HCT116 (cell line): ENCODE results near the gene PLK1. TPM values are rescaled to one million over a fixed set of nuclear protein-coding genes. Genes with fewer than 3 reads are reported as not detected.

Source experiments
- ATAC-seq: fragments of 200-7000 bp; cut with Tn5 transposase; 2 replicates; pipeline ENCODE4 v1.9.1; 2020; ENCODE audit warnings: mild to moderate bottlenecking, moderate library complexity
- BruUV-seq: library from RNA; stranded (reverse); fragments of 400-500 nt; replicated peaks from 2 replicates; lab custom pipeline; 2021; lab: Mats Ljungman, UMichigan
- CTCF ChIA-PET: fragments of 300-600 bp; sonication (Branson Sonifier 250); formaldehyde crosslinking; loops from one replicate; lab custom pipeline; 2021; ENCODE audit warnings: antibody characterized with exemption; lab: Charles Lee
- POLR2A ChIA-PET: fragments of 300-600, 350-600 bp; sonication (Branson Sonifier 250); formaldehyde crosslinking; loops from one replicate; lab custom pipeline; 2021; ENCODE audit warnings: antibody characterized with exemption; lab: Charles Lee
- RAD21 ChIA-PET, 2 experiments: fragments of 300-600 bp; sonication (Branson Sonifier 250); formaldehyde crosslinking; loops; one replicate each; lab custom pipeline; 2023; ENCODE audit warnings: low total read pairs in 2 of 2; ENCODE audit not compliant: uncharacterized antibody in 2 of 2, unreplicated experiment in 2 of 2, low non-redundant PET in 1 of 2; lab: Charles Lee
- DNase-seq: peaks from one replicate; pipeline ENCODE4 v3.0.0-alpha.2; 2010; ENCODE audit warnings: low read depth, low spot score
- H2AFZ ChIP-seq: fragments of 200-600 bp; shearing (Covaris generic), sonication (generic); 2 replicates; pipeline ENCODE4 v1.6.1; 2017; ENCODE audit warnings: low read depth, mixed run types, mixed read lengths, antibody characterized with exemption, low read length; ENCODE audit not compliant: poor library complexity, severe bottlenecking
- H3K27ac ChIP-seq: 2 replicates; pipeline ENCODE4 v1.5.1; 2012; ENCODE audit warnings: low read depth, low read length
- H3K27me3 ChIP-seq: fragments of 200-600 bp; sonication (generic); 2 replicates; pipeline ENCODE4 v1.6.1; 2016; ENCODE audit warnings: mixed run types, low read length, mixed read lengths; ENCODE audit not compliant: insufficient read depth
- H3K36me3 ChIP-seq, 2 experiments: fragments of 200-500 bp in 1 of 2; fragments of 200-600 bp in 1 of 2; sonication (Bioruptor generic) in 1 of 2; sonication (generic) in 1 of 2; 2 replicates each; pipeline versions ENCODE4 v1.5.1 to v1.6.1; 2014 to 2016; ENCODE audit warnings: low read length in 2 of 2, inconsistent platforms in 1 of 2, mixed read lengths in 1 of 2, mixed run types in 1 of 2; ENCODE audit not compliant: insufficient read depth in 2 of 2, control insufficient read depth in 1 of 2
- H3K4me1 ChIP-seq, 2 experiments: fragments of 200-600 bp in 1 of 2; sonication (generic) in 1 of 2; 2 replicates each; pipeline versions ENCODE4 v1.5.1 to v1.6.1; 2012 to 2017; ENCODE audit warnings: low read length in 2 of 2, inconsistent platforms in 1 of 2, mild to moderate bottlenecking in 1 of 2, mixed read lengths in 1 of 2, mixed run types in 1 of 2, moderate library complexity in 1 of 2; ENCODE audit not compliant: insufficient read depth in 2 of 2, control insufficient read depth in 1 of 2
- H3K4me2 ChIP-seq: fragments of 200-600 bp; sonication (generic); 2 replicates; pipeline ENCODE4 v1.6.1; 2017; ENCODE audit warnings: mixed run types, low read length, mixed read lengths
- H3K4me3 ChIP-seq, 2 experiments: fragments of 200-600 bp in 1 of 2; sonication (generic) in 1 of 2; replicated peaks in 1 of 2; 2 replicates each; pipeline ENCODE4 v1.5.1; 2011 to 2016; ENCODE audit warnings: low read length in 2 of 2, control low read depth in 1 of 2, low read depth in 1 of 2, mild to moderate bottlenecking in 1 of 2, mixed read lengths in 1 of 2, mixed run types in 1 of 2
- H3K79me2 ChIP-seq: fragments of 200-600 bp; sonication (generic); 2 replicates; pipeline ENCODE4 v1.6.1; 2017; ENCODE audit warnings: mild to moderate bottlenecking, mixed run types, low read length, moderate library complexity, mixed read lengths; ENCODE audit not compliant: insufficient read depth
- H3K9ac ChIP-seq: fragments of 200-600 bp; sonication (generic); 2 replicates; pipeline ENCODE4 v1.6.1; 2016; ENCODE audit warnings: low read length, mixed read lengths
- H3K9me2 ChIP-seq: fragments of 200-600 bp; sonication (generic), shearing (Covaris generic); 2 replicates; pipeline ENCODE4 v1.6.1; 2017; ENCODE audit warnings: mixed run types, mild to moderate bottlenecking, moderate library complexity; ENCODE audit not compliant: insufficient read depth
- H3K9me3 ChIP-seq, 2 experiments: fragments of 200-500 bp in 1 of 2; fragments of 200-600 bp in 1 of 2; sonication (Bioruptor generic) in 1 of 2; sonication (generic) in 1 of 2; 2 replicates each; pipeline ENCODE4 v1.6.1; 2014 to 2017; ENCODE audit warnings: low read length in 2 of 2, mixed read lengths in 2 of 2, inconsistent platforms in 1 of 2, low read depth in 1 of 2, mild to moderate bottlenecking in 1 of 2, mixed run types in 1 of 2, moderate library complexity in 1 of 2; ENCODE audit not compliant: control insufficient read depth in 1 of 2, insufficient read depth in 1 of 2
- H4K20me1 ChIP-seq: fragments of 200-600 bp; sonication (generic), shearing (Covaris generic); 2 replicates; pipeline ENCODE4 v1.6.1; 2017; ENCODE audit warnings: mixed run types, mild to moderate bottlenecking, moderate library complexity; ENCODE audit not compliant: insufficient read depth
- ATF3 ChIP-seq: IDR thresholded peaks from 2 replicates; pipeline ENCODE4 v1.6.1; 2012
- CEBPB ChIP-seq: IDR thresholded peaks from 2 replicates; pipeline ENCODE4 v1.6.1; 2012; ENCODE audit warnings: low read depth
- EGR1 ChIP-seq: IDR thresholded peaks from 2 replicates; pipeline ENCODE4 v1.6.1; 2012; ENCODE audit warnings: low read depth
- EZH2 ChIP-seq: fragments of 200-600 bp; sonication (generic); IDR thresholded peaks from 2 replicates; pipeline ENCODE4 v1.6.1; 2017; ENCODE audit warnings: antibody characterized with exemption, mixed run types
- EZH2phosphoT487 ChIP-seq: fragments of 200-600 bp; IDR thresholded peaks from 2 replicates; pipeline ENCODE4 v1.6.1; 2018; ENCODE audit warnings: antibody characterized with exemption, borderline replicate concordance
- JUND ChIP-seq: IDR thresholded peaks from 2 replicates; pipeline ENCODE4 v1.6.1; 2012
- POLR2A ChIP-seq: IDR thresholded peaks from 2 replicates; pipeline ENCODE4 v1.7.0; 2011; ENCODE audit warnings: borderline replicate concordance; ENCODE audit not compliant: insufficient read depth, insufficient read length; ENCODE audit errors: extremely low read depth
- REST ChIP-seq: IDR thresholded peaks from 2 replicates; pipeline ENCODE4 v1.6.1; 2012; ENCODE audit warnings: low read depth
- SIN3A ChIP-seq: IDR thresholded peaks from 2 replicates; pipeline ENCODE4 v1.6.1; 2012; ENCODE audit warnings: low read depth
- SP1 ChIP-seq: IDR thresholded peaks from 2 replicates; pipeline ENCODE4 v1.6.1; 2012; ENCODE audit warnings: low read depth
- YY1 ChIP-seq: IDR thresholded peaks from 2 replicates; pipeline ENCODE4 v1.6.1; 2011; ENCODE audit warnings: low read length, low read depth, moderate library complexity, mild to moderate bottlenecking; ENCODE audit not compliant: insufficient replicate concordance; ENCODE audit errors: extremely low read depth
- ZFX ChIP-seq: fragments of 450-650 bp; IDR thresholded peaks from 2 replicates; pipeline ENCODE4 v1.6.1; 2017
- ZNF274 ChIP-seq: fragments of 200-500 bp; sonication (Bioruptor generic); IDR thresholded peaks from 2 replicates; pipeline ENCODE4 v1.6.1; 2014; ENCODE audit warnings: mild to moderate bottlenecking, low read depth, low read length, inconsistent platforms
- intact Hi-C: fragments of 100-400 bp; cut with micrococcal nuclease; formaldehyde crosslinking; loops from 2 replicates; pipeline ENCODE4 v1.10.0; 2022
- total RNA-seq: library from RNA; stranded (reverse); gene quantifications from one replicate; pipeline ENCODE4 v1.2.1, GENCODE V29; 2021; ENCODE audit not compliant: unreplicated experiment
- TF ChIP-seq, protein P1 (sequence below), 3 experiments: fragments of 200-600 bp in 1 of 3; sonication (generic) in 1 of 3; IDR thresholded peaks in 2 of 3; conservative IDR thresholded peaks in 1 of 3; 2 replicates each; pipeline ENCODE4 v1.5.1; 2012 to 2017; ENCODE audit warnings: low read depth in 2 of 3, low read length in 2 of 3, antibody characterized with exemption in 1 of 3, borderline replicate concordance in 1 of 3, control low read depth in 1 of 3, mild to moderate bottlenecking in 1 of 3, mixed read lengths in 1 of 3, mixed run types in 1 of 3, moderate library complexity in 1 of 3; ENCODE audit not compliant: insufficient read depth in 1 of 3
- TF ChIP-seq, protein P2 (sequence below): IDR thresholded peaks from 2 replicates; pipeline ENCODE4 v1.6.1; 2011; ENCODE audit warnings: mild to moderate bottlenecking, low read length, moderate library complexity; ENCODE audit not compliant: insufficient replicate concordance; ENCODE audit errors: extremely low read depth
- TF ChIP-seq, protein P3 (sequence below): IDR thresholded peaks from 2 replicates; pipeline ENCODE4 v1.6.1; 2012

PLK1 gene
- total RNA-seq, 1 experiment from 2014 or later = 144 TPM

- H3K4me3 ChIP-seq = no peak overlapping the region
- CTCF ChIA-PET = no interaction called here
- ATAC-seq = no peak
- H3K9ac ChIP-seq = no peak overlapping the region
- H3K27me3 ChIP-seq = no peaks in the 10 kb centered on the region
- H2AFZ ChIP-seq = no peak overlapping the region
- BruUV-seq = no TSS peak
- TF ChIP-seq ATF3 (no peak), REST (no peak), JUND (no peak), SIN3A (no peak), EGR1 (no peak), ZNF274 (no peak), POLR2A (no peak), SP1 (no peak), YY1 (no peak), EZH2phosphoT487 (no peak), CEBPB (no peak), ZFX (no peak), EZH2 (no peak)
- TF ChIP-seq, protein P1, sequence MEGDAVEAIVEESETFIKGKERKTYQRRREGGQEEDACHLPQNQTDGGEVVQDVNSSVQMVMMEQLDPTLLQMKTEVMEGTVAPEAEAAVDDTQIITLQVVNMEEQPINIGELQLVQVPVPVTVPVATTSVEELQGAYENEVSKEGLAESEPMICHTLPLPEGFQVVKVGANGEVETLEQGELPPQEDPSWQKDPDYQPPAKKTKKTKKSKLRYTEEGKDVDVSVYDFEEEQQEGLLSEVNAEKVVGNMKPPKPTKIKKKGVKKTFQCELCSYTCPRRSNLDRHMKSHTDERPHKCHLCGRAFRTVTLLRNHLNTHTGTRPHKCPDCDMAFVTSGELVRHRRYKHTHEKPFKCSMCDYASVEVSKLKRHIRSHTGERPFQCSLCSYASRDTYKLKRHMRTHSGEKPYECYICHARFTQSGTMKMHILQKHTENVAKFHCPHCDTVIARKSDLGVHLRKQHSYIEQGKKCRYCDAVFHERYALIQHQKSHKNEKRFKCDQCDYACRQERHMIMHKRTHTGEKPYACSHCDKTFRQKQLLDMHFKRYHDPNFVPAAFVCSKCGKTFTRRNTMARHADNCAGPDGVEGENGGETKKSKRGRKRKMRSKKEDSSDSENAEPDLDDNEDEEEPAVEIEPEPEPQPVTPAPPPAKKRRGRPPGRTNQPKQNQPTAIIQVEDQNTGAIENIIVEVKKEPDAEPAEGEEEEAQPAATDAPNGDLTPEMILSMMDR (IDR thresholded peaks at IDR 0.05 in 2 of 3, conservative IDR thresholded peaks at IDR 0.05 in 1 of 3; ENCODE audit: borderline replicate concordance in 1 of 3, insufficient read depth in 1 of 3, low read depth in 2 of 3, low read length in 2 of 3) = no peak
- TF ChIP-seq, protein P2, sequence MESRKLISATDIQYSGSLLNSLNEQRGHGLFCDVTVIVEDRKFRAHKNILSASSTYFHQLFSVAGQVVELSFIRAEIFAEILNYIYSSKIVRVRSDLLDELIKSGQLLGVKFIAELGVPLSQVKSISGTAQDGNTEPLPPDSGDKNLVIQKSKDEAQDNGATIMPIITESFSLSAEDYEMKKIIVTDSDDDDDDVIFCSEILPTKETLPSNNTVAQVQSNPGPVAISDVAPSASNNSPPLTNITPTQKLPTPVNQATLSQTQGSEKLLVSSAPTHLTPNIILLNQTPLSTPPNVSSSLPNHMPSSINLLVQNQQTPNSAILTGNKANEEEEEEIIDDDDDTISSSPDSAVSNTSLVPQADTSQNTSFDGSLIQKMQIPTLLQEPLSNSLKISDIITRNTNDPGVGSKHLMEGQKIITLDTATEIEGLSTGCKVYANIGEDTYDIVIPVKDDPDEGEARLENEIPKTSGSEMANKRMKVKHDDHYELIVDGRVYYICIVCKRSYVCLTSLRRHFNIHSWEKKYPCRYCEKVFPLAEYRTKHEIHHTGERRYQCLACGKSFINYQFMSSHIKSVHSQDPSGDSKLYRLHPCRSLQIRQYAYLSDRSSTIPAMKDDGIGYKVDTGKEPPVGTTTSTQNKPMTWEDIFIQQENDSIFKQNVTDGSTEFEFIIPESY = no peak
- TF ChIP-seq, protein P3, sequence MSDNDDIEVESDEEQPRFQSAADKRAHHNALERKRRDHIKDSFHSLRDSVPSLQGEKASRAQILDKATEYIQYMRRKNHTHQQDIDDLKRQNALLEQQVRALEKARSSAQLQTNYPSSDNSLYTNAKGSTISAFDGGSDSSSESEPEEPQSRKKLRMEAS = no peak
- RAD21 ChIA-PET = no interaction called here
- intact Hi-C loops = no loop called here
- H3K79me2 ChIP-seq = no peaks in the 10 kb centered on the region
- H3K4me2 ChIP-seq = no peak overlapping the region
- peaks cover 4 to 9% of the 10 kb centered on the region in 2 experiments for H3K4me1 ChIP-seq
- no peak for DNase-seq
- no peaks in the 10 kb centered on the region for H3K9me2 ChIP-seq
- POLR2A ChIA-PET = no interaction called here
- H3K9me3 ChIP-seq = peaks cover 3 to 9% of the 10 kb centered on the region in 2 experiments; a peak in 2 of 4 replicates
- no peaks in the 10 kb centered on the region for H4K20me1 ChIP-seq
- H3K27ac ChIP-seq = no peak overlapping the region
- no peaks in the 10 kb centered on the region for H3K36me3 ChIP-seq
Measured at GRCh38 chr16:23704772-23705516, 26.3 kb downstream of the PLK1 start.
